GM12865 (cell line): ENCODE measurements around the gene GSDME.

Experiments used
- DNase-seq: peaks from one replicate; pipeline ENCODE4 v3.0.0; 2010; ENCODE audit warnings: low read depth
- H3K4me3 ChIP-seq: 2 replicates; pipeline ENCODE4 v1.5.1; 2011; ENCODE audit warnings: mild to moderate bottlenecking, low read depth, low read length, control low read depth
- TF ChIP-seq, protein P1 (sequence below): IDR thresholded peaks from 2 replicates; pipeline ENCODE4 v1.5.1; 2011; ENCODE audit warnings: low read length, control low read depth, low read depth, inconsistent platforms; ENCODE audit not compliant: insufficient read depth; ENCODE audit errors: missing control alignments

Gene GSDME

DNA sequence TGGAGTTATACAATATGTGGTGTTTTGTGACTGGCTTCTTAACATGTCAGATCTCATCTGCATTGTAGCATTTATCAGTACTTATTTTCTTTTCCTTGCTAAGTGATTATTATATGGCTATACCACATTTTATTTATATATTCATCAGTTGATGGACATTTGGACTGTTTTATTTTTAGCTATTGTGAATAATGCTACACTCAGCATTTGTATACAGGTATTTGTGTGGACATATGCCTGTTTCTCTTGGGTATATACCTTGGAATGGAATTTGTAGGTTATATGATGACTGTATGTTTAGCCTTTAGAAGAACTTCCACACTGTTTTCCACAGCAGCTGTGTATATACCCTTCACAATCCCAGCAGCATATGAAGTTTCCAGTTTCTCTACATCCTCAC is 86.5 kb downstream of the GSDME start:
- TF ChIP-seq, protein P1, sequence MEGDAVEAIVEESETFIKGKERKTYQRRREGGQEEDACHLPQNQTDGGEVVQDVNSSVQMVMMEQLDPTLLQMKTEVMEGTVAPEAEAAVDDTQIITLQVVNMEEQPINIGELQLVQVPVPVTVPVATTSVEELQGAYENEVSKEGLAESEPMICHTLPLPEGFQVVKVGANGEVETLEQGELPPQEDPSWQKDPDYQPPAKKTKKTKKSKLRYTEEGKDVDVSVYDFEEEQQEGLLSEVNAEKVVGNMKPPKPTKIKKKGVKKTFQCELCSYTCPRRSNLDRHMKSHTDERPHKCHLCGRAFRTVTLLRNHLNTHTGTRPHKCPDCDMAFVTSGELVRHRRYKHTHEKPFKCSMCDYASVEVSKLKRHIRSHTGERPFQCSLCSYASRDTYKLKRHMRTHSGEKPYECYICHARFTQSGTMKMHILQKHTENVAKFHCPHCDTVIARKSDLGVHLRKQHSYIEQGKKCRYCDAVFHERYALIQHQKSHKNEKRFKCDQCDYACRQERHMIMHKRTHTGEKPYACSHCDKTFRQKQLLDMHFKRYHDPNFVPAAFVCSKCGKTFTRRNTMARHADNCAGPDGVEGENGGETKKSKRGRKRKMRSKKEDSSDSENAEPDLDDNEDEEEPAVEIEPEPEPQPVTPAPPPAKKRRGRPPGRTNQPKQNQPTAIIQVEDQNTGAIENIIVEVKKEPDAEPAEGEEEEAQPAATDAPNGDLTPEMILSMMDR, result no peak
- no peak overlapping the region for H3K4me3 ChIP-seq
- no peak for DNase-seq

GRCh38 chr7:24669971-24670591 is 87.2 kb downstream of the GSDME start:
- DNase-seq, result no peak
- H3K4me3 ChIP-seq, result no peak overlapping the region
- TF ChIP-seq, protein P1, result no peak

DNA sequence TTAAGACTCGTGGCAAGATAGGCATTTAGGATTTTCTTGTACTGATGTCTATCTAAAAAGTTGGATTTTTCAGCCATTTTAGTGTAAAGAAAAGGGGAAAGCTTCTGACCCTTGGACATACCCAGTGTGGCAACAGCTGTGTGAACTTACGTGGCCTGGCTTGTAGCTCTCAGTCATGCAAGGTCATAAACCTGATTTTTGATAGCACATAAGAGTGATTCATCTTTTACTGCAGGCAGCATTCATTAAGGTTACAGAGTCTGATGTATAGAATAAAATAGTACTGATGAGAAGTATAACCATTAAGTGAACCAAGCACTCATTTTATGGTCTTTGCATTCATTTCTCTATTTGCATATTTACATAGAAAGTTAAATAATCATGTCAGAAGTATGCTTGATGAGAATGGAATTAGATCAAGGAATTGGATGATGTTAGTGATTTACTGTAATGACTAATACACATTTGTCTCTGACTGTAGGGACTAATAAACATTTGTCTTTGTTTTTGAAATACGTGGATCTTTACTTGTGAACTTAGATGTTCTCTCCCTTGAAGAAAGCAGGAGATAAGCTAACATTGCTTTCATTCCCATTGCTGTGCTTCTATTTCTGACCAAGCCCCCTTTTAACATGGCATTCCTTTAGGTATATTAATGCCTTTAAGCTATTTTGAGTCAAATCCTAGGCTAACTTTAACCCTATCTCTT is 88.2 kb downstream of the GSDME start:
- TF ChIP-seq, protein P1, result no peak
- DNase-seq, result no peak
- no peak overlapping the region for H3K4me3 ChIP-seq

DNA sequence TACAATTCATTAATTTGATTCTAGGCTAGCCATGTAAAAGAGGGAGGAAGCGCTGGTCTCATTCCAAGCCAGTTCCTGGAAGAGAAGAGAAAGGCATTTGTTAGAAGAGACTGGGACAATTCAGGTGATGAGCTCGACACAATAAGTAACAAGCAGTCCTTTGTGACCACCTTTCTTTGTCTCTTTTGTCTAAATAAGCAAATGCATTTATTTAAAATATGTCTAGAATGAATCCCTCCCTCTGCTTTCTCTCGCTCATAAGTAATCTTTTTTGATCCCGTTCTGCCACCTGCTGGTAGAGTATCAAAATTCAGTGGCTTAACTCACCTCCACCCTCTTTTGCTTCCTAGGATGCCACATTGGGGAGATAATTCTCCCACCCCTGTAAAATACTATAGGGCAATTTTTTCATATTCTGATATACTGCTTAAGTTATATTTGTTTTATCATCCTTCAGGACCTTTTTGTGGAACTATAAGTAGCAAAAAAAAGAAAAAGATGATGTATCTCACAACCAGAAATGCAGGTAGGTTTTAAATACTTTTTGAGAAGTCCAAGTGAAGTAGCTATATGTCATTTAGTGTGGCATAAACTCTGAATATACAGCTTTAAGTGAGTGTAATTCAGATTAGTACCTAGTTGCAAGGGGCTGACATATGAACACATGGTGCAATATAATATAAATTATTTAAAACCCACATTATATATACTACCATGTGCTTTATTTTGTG is 91.5 kb downstream of the GSDME start:
- TF ChIP-seq, protein P1, result peak; percentile 63
- no peak overlapping the region for H3K4me3 ChIP-seq
- peak; percentile 69 for DNase-seq

- TF ChIP-seq, protein P1, result no peak
- H3K4me3 ChIP-seq, result no peak overlapping the region
- no peak for DNase-seq
Measured at GRCh38 chr7:24660546-24660945, 96.7 kb downstream of the GSDME start.

GRCh38 chr7:24659505-24659904 is 97.8 kb downstream of the GSDME start:
- TF ChIP-seq, protein P1, result no peak
- peak; percentile 54 for DNase-seq

More at GRCh38 chr7:24659505-24659904, 97.8 kb downstream of the GSDME start:
- no peak overlapping the region for H3K4me3 ChIP-seq
